Tibial nerve (tissue), 3 donors: ENCODE data around the gene GPATCH2.

Source experiments
- CTCF ChIP-seq, 5 experiments: fragments of 200-600 bp in 3 of 5; fragments of 450-650 bp in 2 of 5; sonication (generic) in 3 of 5; IDR thresholded peaks; one replicate each; pipeline ENCODE4 v1.5.1; 2016 to 2019; ENCODE audit warnings: antibody characterized with exemption in 5 of 5, mild to moderate bottlenecking in 3 of 5, moderate library complexity in 2 of 5
- POLR2A ChIP-seq, 2 donors: fragments of 450-650 bp; IDR thresholded peaks; one replicate each; pipeline ENCODE4 v1.6.1; 2017; ENCODE audit warnings: antibody characterized with exemption in 2 of 2, mild to moderate bottlenecking in 2 of 2, moderate library complexity in 2 of 2

- TF ChIP-seq CTCF (IDR thresholded peaks at IDR 0.05) = no peak
- no peak for TF ChIP-seq POLR2A (IDR thresholded peaks at IDR 0.05)
Observed at GRCh38 chr1:217456261-217456660, 174.6 kb downstream of the GPATCH2 start.
